ENCODE results near the gene MOCS3. TPM values are rescaled to one million over a fixed set of nuclear protein-coding genes. Genes with fewer than 3 reads are reported as not detected.
A peak's percentile ranks its signal among the peaks of the same experiment; 100 is the strongest.

Gene MOCS3
- total and polyA plus RNA-seq, 2 donors (not counting 1 experiment from before 2014, with no cell fraction given): 0.91 to 7.6 TPM

DNA sequence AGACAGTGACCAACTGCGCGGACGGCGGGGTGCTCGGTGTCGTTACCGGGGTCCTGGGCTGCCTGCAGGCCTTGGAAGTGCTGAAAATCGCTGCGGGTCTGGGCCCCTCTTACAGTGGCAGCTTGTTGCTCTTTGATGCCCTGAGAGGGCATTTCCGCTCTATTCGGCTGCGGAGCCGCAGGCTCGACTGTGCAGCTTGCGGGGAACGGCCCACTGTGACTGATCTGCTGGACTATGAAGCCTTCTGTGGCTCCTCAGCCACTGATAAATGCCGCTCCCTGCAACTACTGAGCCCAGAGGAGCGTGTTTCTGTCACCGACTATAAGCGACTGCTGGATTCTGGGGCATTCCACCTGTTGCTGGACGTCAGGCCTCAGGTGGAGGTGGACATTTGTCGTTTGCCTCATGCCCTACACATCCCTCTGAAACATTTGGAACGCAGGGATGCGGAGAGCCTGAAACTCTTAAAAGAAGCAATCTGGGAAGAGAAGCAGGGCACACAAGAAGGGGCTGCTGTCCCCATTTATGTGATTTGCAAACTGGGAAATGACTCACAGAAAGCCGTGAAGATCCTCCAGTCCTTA, 1.0 kb downstream of the MOCS3 start:
- DNase-seq: no peak
- intact Hi-C loops (cut with micrococcal nuclease): no loop called here
- peak overlapping the region in 1 of 2 donors; percentile 99 for H3K27ac ChIP-seq (ENCODE audit: low read length in 2 of 2)
- H3K9me3 ChIP-seq (ENCODE audit: control extremely low read depth in 1 of 3, control insufficient read depth in 2 of 3, insufficient read depth in 1 of 3, low read length in 2 of 3): no peaks in the 10 kb centered on the region
- H4K20me1 ChIP-seq (ENCODE audit: control insufficient read depth, insufficient read depth, low read length, poor library complexity, severe bottlenecking): peaks cover 21% of the 10 kb centered on the region
- H3K4me3 ChIP-seq (ENCODE audit: control extremely low read depth in 1 of 5, extremely low read depth in 1 of 5, insufficient read depth in 1 of 5, low read depth in 2 of 5, low read length in 4 of 5): peak overlapping the region; percentile 78 to 99 (median 86)
- ChIA-PET POLR2A (interaction anchor here (1.2 to 2.1 kb wide), 2 partner anchors 28 to 1232 kb away, joined by 5 to 30 read pairs; partner anchors contain the start of genes ADNP and ZFP64), CTCF (interaction anchor here (3.0 kb wide), 1 partner anchor 27 kb away, joined by 31 read pairs; the partner anchor contains the start of gene ADNP)
- ATAC-seq (ENCODE audit: low read depth): no peak
- H3K27me3 Mint-ChIP-seq: no peaks in the 10 kb centered on the region
- H3K4me1 ChIP-seq (ENCODE audit: control insufficient read depth in 2 of 2, insufficient read depth in 2 of 2, low read length in 2 of 2): peaks cover 24 to 26% of the 10 kb centered on the region in 2 donors
- peaks cover 69% of the 10 kb centered on the region for H3K79me2 ChIP-seq (ENCODE audit: control insufficient read depth, insufficient read depth, low read length)
- no peaks in the 10 kb centered on the region for H3K9me3 Mint-ChIP-seq (ENCODE audit: insufficient read depth)
- H3K9ac ChIP-seq (ENCODE audit: low read length): peak overlapping the region; percentile 91
- H2AFZ ChIP-seq (ENCODE audit: insufficient read depth, low read depth, low read length, poor library complexity, severe bottlenecking): peak overlapping the region; percentile 95
- peaks cover 0 to 10% of the 10 kb centered on the region in 2 experiments for H3K36me3 ChIP-seq (replicated peaks in 1 of 2; ENCODE audit: control extremely low read depth in 1 of 2, control insufficient read depth in 1 of 2, extremely low read depth in 1 of 2, insufficient read depth in 2 of 2, low read length in 1 of 2)
- TF ChIP-seq, protein P1, sequence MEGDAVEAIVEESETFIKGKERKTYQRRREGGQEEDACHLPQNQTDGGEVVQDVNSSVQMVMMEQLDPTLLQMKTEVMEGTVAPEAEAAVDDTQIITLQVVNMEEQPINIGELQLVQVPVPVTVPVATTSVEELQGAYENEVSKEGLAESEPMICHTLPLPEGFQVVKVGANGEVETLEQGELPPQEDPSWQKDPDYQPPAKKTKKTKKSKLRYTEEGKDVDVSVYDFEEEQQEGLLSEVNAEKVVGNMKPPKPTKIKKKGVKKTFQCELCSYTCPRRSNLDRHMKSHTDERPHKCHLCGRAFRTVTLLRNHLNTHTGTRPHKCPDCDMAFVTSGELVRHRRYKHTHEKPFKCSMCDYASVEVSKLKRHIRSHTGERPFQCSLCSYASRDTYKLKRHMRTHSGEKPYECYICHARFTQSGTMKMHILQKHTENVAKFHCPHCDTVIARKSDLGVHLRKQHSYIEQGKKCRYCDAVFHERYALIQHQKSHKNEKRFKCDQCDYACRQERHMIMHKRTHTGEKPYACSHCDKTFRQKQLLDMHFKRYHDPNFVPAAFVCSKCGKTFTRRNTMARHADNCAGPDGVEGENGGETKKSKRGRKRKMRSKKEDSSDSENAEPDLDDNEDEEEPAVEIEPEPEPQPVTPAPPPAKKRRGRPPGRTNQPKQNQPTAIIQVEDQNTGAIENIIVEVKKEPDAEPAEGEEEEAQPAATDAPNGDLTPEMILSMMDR (IDR thresholded peaks at IDR 0.05): no peak
- no peak for TF ChIP-seq EZH2 (IDR thresholded peaks at IDR 0.05; ENCODE audit: borderline replicate concordance, insufficient read depth, low read depth, low read length, poor library complexity, severe bottlenecking)
- H3K4me3 Mint-ChIP-seq: peak overlapping the region; percentile 98
- 73% methylated on average over 25 of the region's 25 CpGs for WGBS (ENCODE audit: insufficient coverage)
- H3K27me3 ChIP-seq (replicated peaks in 1 of 4; ENCODE audit: control extremely low read depth in 1 of 4, control insufficient read depth in 3 of 4, insufficient read depth in 4 of 4, low read length in 3 of 4): no peaks in the 10 kb centered on the region
- peak overlapping the region; percentile 84 for H3K4me2 ChIP-seq (replicated peaks; ENCODE audit: low read depth, low read length, poor library complexity, severe bottlenecking)
- peaks cover 40% of the 10 kb centered on the region for H3K4me1 Mint-ChIP-seq
- peak overlapping the region; percentile 99 for H3K27ac Mint-ChIP-seq

DNA sequence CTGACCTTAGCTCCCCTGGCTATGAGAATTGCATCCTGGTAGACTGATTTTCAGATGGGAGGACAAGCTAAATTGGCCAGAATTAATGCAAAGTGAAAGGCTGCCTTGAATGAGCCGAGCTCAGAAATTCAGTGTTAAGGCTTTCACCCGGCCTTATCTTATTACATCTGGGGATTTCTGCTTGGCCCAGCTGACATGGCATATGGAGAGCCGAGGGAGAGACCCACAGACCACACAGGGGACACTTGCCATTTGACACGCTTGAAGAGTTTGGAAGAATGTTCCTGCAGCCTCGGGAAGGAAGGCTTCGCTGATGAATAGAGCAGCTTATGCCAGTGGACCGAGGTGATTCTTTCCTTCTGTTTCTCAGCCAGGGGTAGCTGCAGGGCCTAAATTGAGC, 9.0 kb downstream of the MOCS3 start:
- CTCF ChIA-PET: interaction anchor here (0.6 to 1.3 kb wide), 2 partner anchors 217 to 1646 kb away, joined by 3 read pairs; no protein-coding TSS in a partner anchor
- WGBS (ENCODE audit: insufficient coverage): 59% methylated on average over 6 of the region's 7 CpGs

More for the DNA sequence above, 9.0 kb downstream of the MOCS3 start:
- no peak overlapping the region for H3K9ac ChIP-seq (ENCODE audit: low read length)
- POLR2A ChIA-PET: interaction anchor here (0.7 kb wide), 2 partner anchors 119 to 433 kb away, joined by 3 to 4 read pairs; no protein-coding TSS in a partner anchor
- H3K27me3 ChIP-seq (replicated peaks in 1 of 4; ENCODE audit: control extremely low read depth in 1 of 4, control insufficient read depth in 3 of 4, insufficient read depth in 4 of 4, low read length in 3 of 4): peaks cover 0 to 8% (median under 1%) of the 10 kb centered on the region in 4 experiments
- H3K27ac Mint-ChIP-seq: no peak overlapping the region
- H3K9me3 Mint-ChIP-seq (ENCODE audit: insufficient read depth): no peaks in the 10 kb centered on the region
- DNase-seq: no peak
- peaks cover 8% of the 10 kb centered on the region for H3K79me2 ChIP-seq (ENCODE audit: control insufficient read depth, insufficient read depth, low read length)
- H3K27me3 Mint-ChIP-seq: peaks cover 8% of the 10 kb centered on the region
- H3K9me3 ChIP-seq (ENCODE audit: control extremely low read depth in 1 of 3, control insufficient read depth in 2 of 3, insufficient read depth in 1 of 3, low read length in 2 of 3): no peaks in the 10 kb centered on the region
- intact Hi-C loops (cut with micrococcal nuclease): no loop called here
- H4K20me1 ChIP-seq (ENCODE audit: control insufficient read depth, insufficient read depth, low read length, poor library complexity, severe bottlenecking): peaks cover 6% of the 10 kb centered on the region
- H3K4me2 ChIP-seq (replicated peaks; ENCODE audit: low read depth, low read length, poor library complexity, severe bottlenecking): no peak overlapping the region
- H3K4me3 Mint-ChIP-seq: no peak overlapping the region
- no peaks in the 10 kb centered on the region for H3K36me3 ChIP-seq (replicated peaks in 1 of 2; ENCODE audit: control extremely low read depth in 1 of 2, control insufficient read depth in 1 of 2, extremely low read depth in 1 of 2, insufficient read depth in 2 of 2, low read length in 1 of 2)
- H3K27ac ChIP-seq (ENCODE audit: low read length in 2 of 2): no peak overlapping the region
- ATAC-seq (ENCODE audit: low read depth): no peak
- no peaks in the 10 kb centered on the region for H3K4me1 Mint-ChIP-seq
- TF ChIP-seq, protein P1 (IDR thresholded peaks at IDR 0.05): no peak
- no peak for TF ChIP-seq EZH2 (IDR thresholded peaks at IDR 0.05; ENCODE audit: borderline replicate concordance, insufficient read depth, low read depth, low read length, poor library complexity, severe bottlenecking)
- H3K4me1 ChIP-seq (ENCODE audit: control insufficient read depth in 2 of 2, insufficient read depth in 2 of 2, low read length in 2 of 2): no peaks in the 10 kb centered on the region
- no peak overlapping the region for H3K4me3 ChIP-seq (ENCODE audit: control extremely low read depth in 1 of 5, extremely low read depth in 1 of 5, insufficient read depth in 1 of 5, low read depth in 2 of 5, low read length in 4 of 5)
- no peak overlapping the region for H2AFZ ChIP-seq (ENCODE audit: insufficient read depth, low read depth, low read length, poor library complexity, severe bottlenecking)

Measured in B cell (primary cell).